H4 (cell line): ENCODE results near the gene TMEM140. TPM values are rescaled to one million over a fixed set of nuclear protein-coding genes. Genes with fewer than 3 reads are reported as not detected.
"Not testable (repeated sequence)": the region's sequence is repeated elsewhere in the genome, so short reads cannot be mapped to it uniquely, and the experiment has no call there.

Source experiments
- DNase-seq: peaks from one replicate; pipeline ENCODE4 v3.0.0-alpha.2; 2015; ENCODE audit warnings: low spot score
- total RNA-seq: library from RNA; depleted of rRNA; stranded (reverse); fragments of >200 nt; shearing (Covaris generic); gene quantifications from 2 replicates; pipeline ENCODE4 v1.2.3, GENCODE V29; 2014; rRNA removed

TMEM140 gene
- 18.6 and 27.3 TPM in 2 replicates for total RNA-seq

DNA sequence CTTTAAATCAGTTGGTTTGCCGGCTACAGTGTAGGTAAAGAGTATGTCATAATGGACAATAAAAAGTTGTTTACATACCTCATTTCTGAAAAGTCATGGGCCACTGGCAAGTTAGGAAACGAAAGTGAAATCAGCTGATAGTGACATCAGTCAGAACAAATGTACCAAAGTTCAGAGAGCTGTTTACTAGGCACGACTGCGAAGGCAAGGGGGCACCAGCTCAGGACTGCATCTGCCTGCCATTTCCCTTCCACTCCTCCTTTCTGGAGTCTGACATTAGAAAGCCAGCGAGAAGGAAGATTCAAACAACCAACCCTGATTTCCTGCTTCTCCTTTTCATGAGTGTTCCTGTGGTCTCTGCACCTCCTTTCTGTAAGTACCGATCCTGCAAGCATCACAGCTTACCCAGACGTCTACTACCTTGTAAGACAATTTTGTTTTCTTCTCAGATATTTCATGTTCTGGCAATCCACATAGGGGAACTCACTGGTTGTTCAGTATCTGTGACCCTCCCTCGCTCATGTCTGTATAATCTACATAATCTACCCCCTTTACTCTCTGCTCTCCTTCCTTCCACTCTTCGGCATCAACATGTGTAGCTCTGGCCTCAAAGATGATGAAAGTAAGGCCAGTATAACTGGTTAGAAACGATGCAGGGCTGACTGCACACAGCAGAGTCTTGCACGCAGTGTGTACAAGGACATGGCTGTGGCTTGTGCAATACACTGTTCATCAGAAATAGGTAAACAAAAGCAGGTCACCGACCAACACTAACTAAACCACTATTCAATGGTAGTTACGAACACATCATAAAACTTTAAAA is at the start of gene TMEM140:
Gene TMEM140, plus strand, starts transcription at position 174 of the 823 bp plus-strand sequence. CDS start 16,370 bp downstream, outside the sequence.
- peak; percentile 96 for DNase-seq

DNA sequence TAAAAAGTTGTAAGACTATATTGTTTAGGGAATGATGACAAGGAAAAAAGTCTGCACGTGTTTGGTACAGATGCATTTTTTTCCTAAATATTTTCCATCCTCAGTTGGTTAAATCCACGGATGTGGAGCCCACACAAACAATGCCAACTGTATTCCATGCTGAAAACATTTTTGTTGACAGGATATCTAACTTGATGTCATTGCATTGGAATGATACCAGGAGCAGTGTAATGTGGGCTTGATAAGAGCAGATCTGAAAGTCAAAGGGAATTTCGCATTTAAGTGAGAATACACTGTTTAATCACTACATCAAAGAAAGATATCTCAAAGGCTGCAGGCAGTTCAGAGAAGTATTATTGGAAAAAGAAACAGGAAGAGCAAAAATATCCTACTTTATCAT is 49.5 kb upstream of the TMEM140 start:
- no peak for DNase-seq

DNA sequence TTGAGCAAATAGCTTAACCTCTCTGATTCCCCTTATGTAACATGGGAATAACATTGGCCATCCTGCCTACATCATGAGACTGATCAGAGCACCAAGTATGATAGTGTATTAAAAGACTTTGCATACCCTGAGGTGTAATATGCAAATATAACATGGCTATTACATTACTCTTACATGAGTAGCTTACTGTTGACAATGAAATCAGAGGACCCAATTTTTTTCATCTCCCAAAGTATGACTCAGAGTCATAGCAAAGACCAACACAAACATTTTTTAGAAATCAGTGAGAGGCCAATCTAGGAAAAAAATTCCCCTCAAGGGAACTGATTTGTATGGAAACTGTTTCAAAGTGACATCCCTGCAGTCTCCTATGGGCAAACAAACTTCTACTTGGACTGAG is 47.0 kb upstream of the TMEM140 start:
- DNase-seq, result no peak

DNA sequence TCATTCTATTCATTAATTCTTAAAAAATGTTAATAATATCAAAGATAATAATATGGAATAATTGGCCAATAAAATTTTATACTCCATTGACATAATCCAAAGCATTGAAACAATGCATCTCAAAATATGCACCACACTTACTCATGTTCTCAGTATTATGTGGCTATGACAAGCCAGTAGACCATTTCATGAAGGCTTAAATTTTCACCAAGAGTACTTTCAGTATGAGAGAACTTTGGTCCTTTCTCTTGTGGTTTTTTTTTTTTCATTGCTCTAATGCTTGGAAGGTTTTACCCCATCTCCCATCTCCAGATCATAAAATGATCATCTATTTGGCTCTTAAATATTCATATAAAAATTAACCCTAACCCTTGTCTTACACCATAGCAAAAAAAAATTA is 45.5 kb upstream of the TMEM140 start:
- no peak for DNase-seq

DNA sequence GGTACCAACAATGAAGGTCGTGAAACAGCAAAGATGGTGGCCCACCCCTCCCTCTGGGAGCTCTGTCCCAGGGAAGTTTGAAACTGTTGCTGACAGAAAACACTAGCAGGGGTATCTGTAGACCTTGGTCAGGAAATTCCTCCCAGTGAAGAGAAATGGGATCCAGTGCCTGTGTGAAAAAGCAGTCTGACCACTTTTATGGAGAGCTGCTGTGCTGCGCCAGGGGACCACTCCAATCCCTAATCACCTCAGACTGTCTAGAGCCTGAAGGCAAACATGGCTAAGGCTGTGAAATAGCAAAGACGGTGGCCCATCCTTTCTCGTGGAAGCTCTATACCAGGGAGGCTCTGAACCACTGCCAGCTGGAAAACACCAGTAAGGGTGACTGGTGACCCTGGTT is 38.3 kb upstream of the TMEM140 start:
- DNase-seq, result no peak

DNA sequence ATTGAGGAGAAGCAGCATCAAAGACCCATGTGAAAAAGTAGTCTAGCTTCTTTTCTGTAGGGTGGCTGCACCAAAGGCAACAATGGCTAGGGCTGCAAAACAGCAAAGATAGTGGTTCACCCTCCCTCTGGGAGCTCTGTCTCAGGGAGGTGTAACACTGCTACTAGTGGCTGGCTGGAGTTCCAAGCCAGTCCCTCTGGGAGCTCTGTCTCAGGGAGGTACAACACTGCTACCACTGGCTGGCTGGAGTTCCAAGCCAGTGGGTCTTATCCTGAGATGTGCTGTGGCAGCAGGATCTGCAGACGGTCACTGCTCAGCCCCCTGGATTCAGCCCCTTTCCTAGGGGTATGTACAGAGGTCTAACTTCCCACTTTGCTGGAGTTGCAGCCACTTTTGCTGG is 37.9 kb upstream of the TMEM140 start:
- DNase-seq, result no peak

DNA sequence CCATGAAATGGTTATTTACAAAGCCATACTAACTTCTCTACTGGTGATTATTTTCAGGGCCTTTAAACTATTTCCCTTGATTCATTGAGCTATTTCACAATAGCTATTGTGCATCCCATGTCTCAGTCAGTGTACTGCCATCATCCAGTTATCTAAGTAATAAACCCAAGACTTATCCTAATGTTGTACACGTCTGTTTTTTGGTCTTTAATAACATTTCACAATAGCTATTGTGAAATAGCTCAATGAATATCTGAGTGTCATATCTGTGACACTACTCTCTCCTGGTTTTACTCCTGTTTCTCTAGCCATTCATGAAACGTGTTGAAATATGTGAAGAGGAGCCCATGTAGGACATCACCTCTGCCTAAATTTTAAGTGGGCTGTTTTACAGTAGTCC is 36.5 kb upstream of the TMEM140 start:
- DNase-seq, result no peak

DNA sequence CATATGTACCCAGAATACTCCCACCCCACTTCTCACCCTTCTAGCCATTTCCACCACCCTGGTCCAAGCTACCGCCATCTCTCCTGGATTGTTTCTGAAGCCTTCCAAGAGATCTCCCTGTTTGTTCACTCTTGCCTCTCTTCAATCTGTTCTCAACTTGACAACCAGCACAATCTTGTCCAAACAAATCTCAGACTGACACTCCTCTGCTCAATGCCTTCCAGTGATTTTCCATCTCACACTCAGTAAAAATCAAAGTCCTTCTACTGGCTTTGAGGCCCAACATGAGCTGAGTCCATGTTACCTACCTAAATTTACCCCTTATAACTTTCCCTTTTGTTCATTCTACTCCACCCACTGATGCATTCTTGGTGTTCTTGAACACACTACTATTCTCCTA is 33.2 kb upstream of the TMEM140 start:
- no peak for DNase-seq

DNA sequence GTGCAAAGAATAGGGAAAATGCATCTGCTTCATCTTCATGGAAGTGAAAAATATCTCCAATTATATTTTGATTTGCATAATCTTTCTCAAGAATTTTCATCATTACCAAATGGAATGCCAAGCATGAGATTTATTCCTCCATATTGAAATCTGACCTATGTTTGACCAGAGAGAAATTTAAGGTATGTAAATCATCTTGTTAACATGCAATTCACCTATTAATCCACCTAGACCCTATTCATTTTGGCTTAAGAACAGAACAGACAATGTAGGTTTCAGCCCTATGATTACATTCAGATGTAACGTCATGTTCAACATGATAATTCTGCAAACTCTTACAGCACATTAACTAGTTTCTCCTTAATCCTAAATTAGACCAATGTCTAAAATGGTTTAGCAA is 30.8 kb upstream of the TMEM140 start:
- DNase-seq, result no peak

DNA sequence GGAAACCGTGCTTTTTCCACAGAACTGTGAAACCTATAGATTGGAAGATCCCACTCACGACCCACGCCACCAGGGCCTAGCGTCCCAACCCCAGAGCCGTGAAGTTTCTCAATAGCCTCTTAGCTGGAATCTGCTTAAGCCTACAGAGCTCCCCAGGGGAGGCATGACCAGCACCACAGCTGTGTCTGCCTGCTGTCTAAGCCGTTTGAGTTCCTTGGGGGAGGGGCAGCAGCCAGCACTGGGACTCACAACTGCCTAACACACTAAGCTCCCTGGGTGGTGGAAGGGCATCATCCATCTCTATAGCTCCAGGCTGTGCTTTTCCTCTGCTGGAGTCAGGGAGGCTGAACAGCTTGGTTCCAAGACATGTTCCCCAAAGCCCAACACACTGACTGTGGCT is 26.0 kb upstream of the TMEM140 start:
- DNase-seq, result no peak

DNA sequence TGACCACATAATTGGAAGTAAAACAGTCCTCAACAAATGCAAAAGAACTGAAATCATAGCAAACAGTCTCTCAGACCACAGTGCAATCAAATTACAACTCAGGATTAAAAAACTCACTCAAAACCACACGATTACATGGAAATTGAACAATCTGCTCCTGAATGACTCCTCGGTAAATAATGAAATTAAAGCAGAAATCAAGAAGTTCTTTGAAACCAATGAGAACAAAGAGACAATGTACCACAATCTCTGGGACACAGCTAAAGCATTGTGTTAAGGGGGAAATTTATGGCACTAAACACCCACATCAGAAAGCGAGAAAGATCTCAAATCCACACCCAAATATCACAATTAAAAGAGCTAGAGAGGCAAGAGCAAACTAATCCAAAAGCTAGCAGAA is 23.2 kb upstream of the TMEM140 start:
- DNase-seq, result not testable (repeated sequence)

DNA sequence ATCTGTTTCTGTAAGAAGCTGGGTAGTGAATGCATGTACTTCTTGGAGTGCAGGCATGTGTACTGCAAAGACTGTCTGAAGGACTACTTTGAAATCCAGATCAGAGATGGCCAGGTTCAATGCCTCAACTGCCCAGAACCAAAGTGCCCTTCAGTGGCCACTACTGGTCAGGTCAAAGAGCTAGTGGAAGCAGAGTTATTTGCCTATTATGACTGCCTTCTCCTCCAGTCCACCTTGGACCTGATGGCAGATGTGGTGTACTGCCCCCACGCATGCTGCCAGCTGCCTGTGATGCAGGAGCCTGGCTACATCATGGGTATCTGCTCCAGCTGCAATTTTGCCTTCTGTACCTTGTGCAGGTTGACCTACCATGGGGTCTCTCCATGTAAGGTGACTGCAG is 18.9 kb upstream of the TMEM140 start:
- DNase-seq, result no peak

DNA sequence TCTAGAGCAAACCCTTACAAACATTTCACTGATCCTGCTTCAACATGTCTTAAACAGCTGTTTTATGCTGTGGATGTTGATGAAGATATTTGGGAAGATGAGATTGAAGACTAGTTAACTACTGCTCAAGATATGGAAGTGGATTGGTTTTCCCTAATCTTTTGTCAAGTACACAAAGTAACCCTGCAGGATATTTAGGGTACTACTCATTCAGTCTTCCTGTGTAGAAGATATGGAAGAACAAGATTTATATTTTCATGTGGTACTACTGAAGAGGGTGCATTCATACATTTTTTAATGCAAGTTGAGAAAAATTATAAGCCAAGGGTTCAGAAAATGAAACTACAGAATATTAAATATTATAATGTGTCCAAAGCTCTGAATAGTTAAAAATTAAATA is 18.3 kb upstream of the TMEM140 start:
- no peak for DNase-seq

DNA sequence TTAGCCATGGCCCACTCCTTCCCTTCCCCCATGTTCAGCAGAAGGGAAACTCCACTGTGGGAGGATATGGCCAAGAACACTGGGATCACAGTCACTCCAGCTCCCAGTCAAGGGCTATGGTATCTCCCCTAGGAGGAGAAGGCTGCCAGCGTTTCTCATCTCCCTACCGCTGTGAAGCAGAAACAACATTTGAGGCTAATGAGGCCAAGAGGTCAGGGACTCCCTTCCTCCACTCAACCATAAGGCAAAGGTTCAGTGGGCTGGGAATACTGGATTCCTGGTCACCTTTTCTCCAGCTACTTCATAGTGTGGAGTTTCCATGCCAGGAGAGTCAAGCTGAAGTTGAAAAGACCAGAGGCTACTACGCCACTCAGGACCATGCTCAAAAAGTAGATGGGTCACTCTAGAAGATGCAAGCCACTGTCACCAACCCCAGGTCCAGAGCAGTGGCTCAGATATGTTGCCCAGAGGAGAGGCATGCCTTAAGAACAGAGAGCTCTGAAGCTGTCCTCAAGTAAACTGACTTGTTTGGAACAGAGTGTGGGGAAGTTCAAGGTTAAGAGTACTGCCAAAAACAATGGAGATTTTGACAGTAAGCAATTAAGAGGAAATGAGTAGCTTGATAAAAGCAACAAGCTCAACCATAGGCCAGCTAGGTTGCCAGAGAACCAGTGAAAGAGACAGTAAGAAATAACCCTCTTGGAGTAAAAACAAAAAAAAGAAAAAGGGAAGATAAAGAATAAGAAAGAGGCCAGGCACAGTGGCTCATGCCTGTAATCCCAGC is 3.8 kb upstream of the TMEM140 start:
- no peak for DNase-seq

DNA sequence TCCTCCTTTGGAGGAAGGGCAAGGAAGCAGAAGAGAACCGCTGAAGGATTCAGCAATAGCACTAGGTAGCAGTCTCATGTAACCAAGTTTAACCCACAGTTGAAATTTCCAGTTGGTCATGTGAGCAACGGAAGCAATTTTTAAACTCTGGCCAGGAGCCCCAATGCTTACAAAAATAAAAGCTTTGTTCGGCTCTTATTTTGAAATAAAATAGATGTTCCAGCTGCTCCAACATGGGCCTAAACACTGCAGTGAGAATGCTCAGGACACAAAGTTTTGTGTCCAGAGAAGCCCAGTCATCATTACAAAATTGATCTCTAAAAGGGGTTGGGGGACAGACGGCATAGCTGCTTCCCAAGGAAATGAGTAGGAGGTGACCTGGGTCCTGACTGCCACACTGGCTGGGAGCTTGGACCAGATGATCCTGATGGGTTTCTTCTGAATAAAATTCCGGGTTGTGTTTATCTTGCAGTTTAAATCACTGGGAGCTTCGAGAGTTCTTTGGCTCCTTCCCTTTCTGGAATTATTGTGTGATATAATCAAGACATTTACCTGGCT is 452 bp upstream of the TMEM140 start:
- peak; percentile 87 for DNase-seq

DNA sequence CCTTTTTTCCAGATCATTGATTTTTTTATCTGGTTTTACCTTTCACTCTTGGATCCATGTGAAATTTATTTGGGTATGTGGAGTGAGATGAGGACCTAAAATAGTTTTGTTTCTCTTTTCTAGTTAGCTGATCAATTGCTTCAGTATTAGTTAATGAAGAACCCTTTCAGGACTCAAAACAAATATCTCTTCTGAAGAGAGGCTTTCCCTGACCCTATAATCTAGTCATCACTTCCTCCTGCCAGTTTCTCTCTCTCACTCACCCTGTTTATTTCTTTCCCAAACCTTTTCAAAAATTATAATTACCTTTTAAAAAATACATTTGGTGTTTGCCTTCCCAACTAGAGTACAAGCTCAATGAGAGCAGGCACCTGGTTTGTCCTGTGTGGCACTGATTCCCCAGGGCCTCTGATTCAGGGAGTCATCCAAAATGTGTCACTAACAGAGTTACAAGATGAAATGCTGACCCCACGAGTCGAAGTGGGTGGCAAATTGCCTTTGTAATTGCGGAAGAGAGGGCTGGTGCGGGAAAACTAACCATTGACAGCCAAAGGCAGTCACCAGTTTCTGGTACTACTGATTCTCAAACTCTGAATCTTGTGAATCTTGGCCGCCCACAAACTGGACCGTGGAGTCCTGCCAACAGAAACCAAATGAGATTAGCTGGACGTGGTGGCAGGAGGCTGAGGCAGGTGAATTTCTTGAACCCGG is 2.4 kb downstream of the TMEM140 start:
- DNase-seq, result no peak

DNA sequence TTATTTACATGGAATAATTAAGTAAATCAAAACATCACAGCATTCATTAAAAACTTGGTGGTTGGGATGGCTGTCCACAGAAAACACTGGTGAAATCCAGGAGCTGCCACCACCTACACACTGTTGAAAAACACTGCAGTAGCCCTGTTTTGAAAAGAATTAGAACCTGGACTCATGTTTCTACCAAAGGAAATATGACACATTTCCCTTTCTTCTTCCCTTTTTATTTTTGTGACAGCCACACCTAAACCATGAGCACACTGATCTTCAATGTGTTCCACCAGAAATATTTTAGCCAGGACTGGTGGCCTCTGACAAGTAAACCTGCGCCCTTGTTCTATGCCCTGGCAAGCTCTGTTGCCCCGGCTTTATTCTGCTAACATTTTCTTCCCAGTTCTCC is 3.3 kb downstream of the TMEM140 start:
- no peak for DNase-seq

DNA sequence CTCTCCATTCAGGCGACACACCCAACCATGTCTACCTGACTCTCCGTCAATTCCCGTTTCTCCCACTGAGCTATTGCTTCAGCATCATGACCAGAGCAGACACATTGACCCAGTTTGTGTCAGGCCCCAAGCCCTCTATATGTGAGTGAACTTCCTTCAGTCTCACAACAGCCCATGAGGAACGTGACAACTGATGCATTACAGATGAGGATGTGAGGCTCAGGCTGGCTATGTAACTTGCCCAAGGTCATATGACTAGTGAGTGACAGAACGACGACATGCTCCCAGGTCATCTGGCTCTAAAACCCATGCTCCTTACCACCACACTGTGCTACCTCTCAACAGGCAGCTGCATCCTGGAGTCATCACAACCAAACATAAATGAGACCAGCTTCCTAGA is 3.7 kb downstream of the TMEM140 start:
- DNase-seq, result no peak

DNA sequence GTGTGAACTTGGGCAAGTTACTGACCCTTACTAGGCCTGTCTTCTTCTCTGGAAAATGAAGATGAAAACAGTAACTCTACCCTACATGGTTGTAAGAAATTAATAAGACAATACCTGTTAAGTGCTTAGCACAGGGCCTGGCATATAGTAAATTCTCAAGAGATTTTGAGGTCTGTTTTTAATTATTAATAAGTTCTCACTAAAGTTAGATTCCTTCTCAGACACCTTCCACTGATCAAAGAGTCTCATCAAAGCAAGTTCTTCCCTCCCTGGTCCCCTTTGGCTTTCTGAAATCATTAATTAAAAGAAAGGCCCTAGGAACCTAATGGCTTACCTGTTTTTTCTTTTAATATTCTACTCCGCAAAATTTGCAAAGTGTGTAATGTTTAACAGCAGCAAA is 4.6 kb downstream of the TMEM140 start:
- DNase-seq, result no peak

DNA sequence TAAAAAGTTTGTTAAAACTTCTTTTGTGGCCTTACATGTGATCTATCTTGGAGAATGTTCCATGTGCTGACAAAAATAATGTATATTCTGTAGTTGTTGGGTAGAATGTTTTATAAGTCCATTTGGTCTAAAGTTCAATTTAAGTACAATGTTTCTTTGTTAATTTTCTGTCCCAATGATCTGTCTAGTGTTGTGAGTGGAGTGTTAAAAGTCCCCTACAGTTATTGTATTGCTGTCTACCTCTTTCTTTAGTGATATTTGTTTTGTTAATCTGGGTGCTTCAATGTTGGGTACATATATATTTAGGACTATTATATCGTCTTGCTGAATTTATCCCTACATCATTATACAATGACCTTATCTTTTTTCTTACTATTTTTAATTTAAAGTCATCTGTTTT is 6.9 kb downstream of the TMEM140 start:
- no peak for DNase-seq

DNA sequence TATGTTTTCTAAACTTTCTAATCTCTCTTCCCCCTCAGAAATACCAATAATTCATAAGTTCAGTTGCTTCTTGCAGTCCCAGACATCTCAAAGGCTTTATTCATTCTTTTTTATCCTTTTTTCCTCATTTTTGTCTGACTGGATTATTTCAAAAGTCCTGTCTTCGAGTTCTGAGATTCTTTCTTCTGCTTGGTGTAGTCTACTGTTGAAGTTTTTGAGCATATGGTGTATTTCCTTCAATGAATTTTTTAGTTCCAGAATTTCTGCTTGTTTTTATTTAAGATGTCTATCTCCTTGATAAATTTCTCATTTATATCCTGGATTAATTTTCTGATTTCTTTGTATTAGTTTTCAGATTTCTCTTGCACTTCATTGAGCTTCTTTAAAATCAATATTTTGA is 8.4 kb downstream of the TMEM140 start:
- no peak for DNase-seq

DNA sequence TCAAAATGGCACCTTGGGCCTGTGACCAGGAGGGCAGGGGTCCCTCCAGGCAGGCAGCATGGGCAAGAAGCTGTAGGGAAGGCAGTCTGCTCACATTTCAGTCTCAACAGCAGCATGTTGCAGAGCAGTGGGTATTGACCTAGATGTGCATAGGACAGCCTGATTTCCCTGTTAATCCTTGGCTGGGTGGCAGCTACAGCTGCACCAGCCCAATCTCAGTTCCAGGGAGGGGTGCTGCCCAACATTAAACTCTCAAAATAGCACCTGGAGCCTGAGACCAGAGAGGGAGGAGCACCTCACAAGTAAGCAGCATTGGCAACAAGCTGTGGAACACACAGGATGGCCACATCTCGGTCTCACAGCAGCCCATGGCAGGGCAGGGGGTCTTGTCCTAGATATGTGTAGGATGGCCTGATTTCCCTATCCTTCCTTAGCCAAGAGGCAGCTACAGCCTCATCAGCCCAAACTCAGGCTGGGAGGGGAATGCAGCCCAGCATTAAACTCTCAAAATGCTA is 10.3 kb downstream of the TMEM140 start:
- no peak for DNase-seq
